ENCODE data around the gene SNAP23. TPM values are rescaled to one million over a fixed set of nuclear protein-coding genes. Genes with fewer than 3 reads are reported as not detected.

The SNAP23 gene
- polyA plus RNA-seq, 1 donor (not counting 4 experiments of a cell fraction or from before 2014, with no cell fraction given): 68.4 TPM

GRCh38 chr15:42448281-42448680, 47.2 kb upstream of the SNAP23 start:
- Histone ChIP-seq H3K9ac (ENCODE audit: control insufficient read depth, extremely low read depth, insufficient read depth, low read length) (no peak overlapping the region), H3K9me3 (ENCODE audit: control insufficient read depth, low read depth, low read length) (no peaks in the 10 kb centered on the region), H3K4me2 (ENCODE audit: control insufficient read depth, extremely low read depth, insufficient read depth, low read depth, low read length) (no peak overlapping the region), H3K4me1 (ENCODE audit: control insufficient read depth, extremely low read depth, insufficient read depth, low read length) (peaks cover 22% of the 10 kb centered on the region), H2AFZ (ENCODE audit: control insufficient read depth, low read length) (no peak overlapping the region), H3K9me1 (ENCODE audit: control insufficient read depth, extremely low read depth, insufficient read depth, low read length) (no peaks in the 10 kb centered on the region), H3K4me3 (ENCODE audit: control insufficient read depth in 2 of 3, extremely low read depth in 1 of 3, insufficient read depth in 2 of 3, low read depth in 1 of 3, low read length in 3 of 3) (no peak overlapping the region), H4K20me1 (ENCODE audit: control insufficient read depth, extremely low read depth, insufficient read depth, low read length) (no peaks in the 10 kb centered on the region), H3K27ac (ENCODE audit: control insufficient read depth, insufficient read depth, low read length) (no peak overlapping the region), H3K79me2 (ENCODE audit: control insufficient read depth, insufficient read depth, low read length) (no peaks in the 10 kb centered on the region), H3K36me3 (ENCODE audit: control insufficient read depth in 2 of 2, extremely low read depth in 1 of 2, insufficient read depth in 2 of 2, low read length in 2 of 2) (peaks cover 0 to 22% of the 10 kb centered on the region in 2 experiments), H3K27me3 (ENCODE audit: control insufficient read depth, extremely low read depth, insufficient read depth, low read length) (no peaks in the 10 kb centered on the region)
- FAIRE-seq (no peak), DNase-seq (ENCODE audit: low read depth, low spot score) (no peak)
- dilution Hi-C loops (cut with MboI; ENCODE audit: extremely low pct_ligation_motif_present, low sequenced_read_pairs): no loop called here
- TF ChIP-seq EZH2 (IDR thresholded peaks at IDR 0.05; ENCODE audit: low read length) (no peak), CTCF (optimal IDR thresholded peaks at IDR 0.05 in 1 of 3, IDR thresholded peaks at IDR 0.05 in 1 of 3, conservative IDR thresholded peaks at IDR 0.05 in 1 of 3; ENCODE audit: extremely low read depth in 1 of 3, insufficient read depth in 2 of 3, low read length in 3 of 3) (no peak)

- no peak overlapping the region for H3K9ac ChIP-seq (ENCODE audit: control insufficient read depth, extremely low read depth, insufficient read depth, low read length)
- FAIRE-seq (no peak), DNase-seq (ENCODE audit: low read depth, low spot score) (no peak)
- no peak overlapping the region for H3K4me3 ChIP-seq (ENCODE audit: control insufficient read depth in 2 of 3, extremely low read depth in 1 of 3, insufficient read depth in 2 of 3, low read depth in 1 of 3, low read length in 3 of 3)
- H3K4me1 ChIP-seq (ENCODE audit: control insufficient read depth, extremely low read depth, insufficient read depth, low read length): peaks cover 9% of the 10 kb centered on the region
- peaks cover 3 to 22% of the 10 kb centered on the region in 2 experiments for H3K36me3 ChIP-seq (ENCODE audit: control insufficient read depth in 2 of 2, extremely low read depth in 1 of 2, insufficient read depth in 2 of 2, low read length in 2 of 2)
- H3K9me1 ChIP-seq (ENCODE audit: control insufficient read depth, extremely low read depth, insufficient read depth, low read length): no peaks in the 10 kb centered on the region
- TF ChIP-seq CTCF (optimal IDR thresholded peaks at IDR 0.05 in 1 of 3, IDR thresholded peaks at IDR 0.05 in 1 of 3, conservative IDR thresholded peaks at IDR 0.05 in 1 of 3; ENCODE audit: extremely low read depth in 1 of 3, insufficient read depth in 2 of 3, low read length in 3 of 3): no peak
- no peaks in the 10 kb centered on the region for H3K27me3 ChIP-seq (ENCODE audit: control insufficient read depth, extremely low read depth, insufficient read depth, low read length)
- dilution Hi-C loops (cut with MboI; ENCODE audit: extremely low pct_ligation_motif_present, low sequenced_read_pairs): no loop called here
- H4K20me1 ChIP-seq (ENCODE audit: control insufficient read depth, extremely low read depth, insufficient read depth, low read length): no peaks in the 10 kb centered on the region
- no peak overlapping the region for H3K27ac ChIP-seq (ENCODE audit: control insufficient read depth, insufficient read depth, low read length)
- no peak overlapping the region for H3K4me2 ChIP-seq (ENCODE audit: control insufficient read depth, extremely low read depth, insufficient read depth, low read depth, low read length)
- H3K79me2 ChIP-seq (ENCODE audit: control insufficient read depth, insufficient read depth, low read length): no peaks in the 10 kb centered on the region
- H3K9me3 ChIP-seq (ENCODE audit: control insufficient read depth, low read depth, low read length): no peaks in the 10 kb centered on the region
- no peak overlapping the region for H2AFZ ChIP-seq (ENCODE audit: control insufficient read depth, low read length)
Observed at GRCh38 chr15:42449770-42450424, 45.5 kb upstream of the SNAP23 start.
